Activated T-cell treated with anti-CD3 and anti-CD28 coated beads, Interleukin-2, amount 50 U/mL, for 72 hours (primary cell): ENCODE data around the gene LRMDA. TPM values are rescaled to one million over a fixed set of nuclear protein-coding genes. Genes with fewer than 3 reads are reported as not detected.

Experiments used
- ATAC-seq, 2 donors: fragments of 150-1000 bp; cut with Tn5 transposase; replicated peaks in 1 of 2; 2 replicates each; pipeline ENCODE4 v1.10.0; 2021; ENCODE audit warnings: moderate library complexity in 2 of 2, mild to moderate bottlenecking in 1 of 2
- DNase-seq, 2 donors: peaks; one replicate each; pipeline ENCODE4 v3.0.0; 2021 to 2022; ENCODE audit warnings: mixed read lengths in 1 of 2
- H3K27ac Mint-ChIP-seq: one replicate; pipeline ENCODE4 v1.8.0; 2022; ENCODE audit warnings: mild to moderate bottlenecking, moderate library complexity, mixed read lengths
- H3K27me3 Mint-ChIP-seq: one replicate; pipeline ENCODE4 v1.8.0; 2022; ENCODE audit warnings: low read depth, mixed read lengths
- H3K36me3 Mint-ChIP-seq, 2 donors: one replicate each; pipeline ENCODE4 v1.8.0; 2022; ENCODE audit warnings: mixed read lengths in 2 of 2, mild to moderate bottlenecking in 1 of 2; ENCODE audit not compliant: insufficient read depth in 2 of 2
- H3K4me1 Mint-ChIP-seq: one replicate; pipeline ENCODE4 v1.8.0; 2022; ENCODE audit warnings: low read depth, mixed read lengths
- H3K4me3 Mint-ChIP-seq, 2 donors: one replicate each; pipeline ENCODE4 v1.8.0; 2022; ENCODE audit warnings: mild to moderate bottlenecking in 2 of 2, mixed read lengths in 2 of 2, moderate library complexity in 2 of 2
- H3K9me3 Mint-ChIP-seq, 2 donors: one replicate each; pipeline ENCODE4 v1.8.0; 2022; ENCODE audit warnings: mixed read lengths in 2 of 2
- total RNA-seq, 2 donors: library from RNA; stranded (reverse); gene quantifications; one replicate each; pipeline ENCODE4 v1.2.3, GENCODE V29; 2022

LRMDA gene
- total RNA-seq, 2 donors from 2014 or later: not detected

GRCh38 chr10:75980419-75981002 is 549.1 kb downstream of the LRMDA start:
- no peaks in the 10 kb centered on the region for H3K9me3 Mint-ChIP-seq
- H3K27ac Mint-ChIP-seq: no peak overlapping the region
- no peaks in the 10 kb centered on the region for H3K36me3 Mint-ChIP-seq
- DNase-seq (no peak), ATAC-seq (no peak)
- H3K4me3 Mint-ChIP-seq: no peak overlapping the region
- H3K4me1 Mint-ChIP-seq: no peaks in the 10 kb centered on the region
- H3K27me3 Mint-ChIP-seq: no peaks in the 10 kb centered on the region

- DNase-seq (no peak), ATAC-seq (no peak)
- H3K4me3 Mint-ChIP-seq: no peak overlapping the region
- no peaks in the 10 kb centered on the region for H3K36me3 Mint-ChIP-seq
- no peaks in the 10 kb centered on the region for H3K27me3 Mint-ChIP-seq
- H3K27ac Mint-ChIP-seq: no peak overlapping the region
- no peaks in the 10 kb centered on the region for H3K4me1 Mint-ChIP-seq
- H3K9me3 Mint-ChIP-seq: no peaks in the 10 kb centered on the region
These were observed 551.4 kb downstream of the LRMDA start for GRCh38 chr10:75982611-75983369.

- H3K4me1 Mint-ChIP-seq: no peaks in the 10 kb centered on the region
- H3K27ac Mint-ChIP-seq: no peak overlapping the region
- H3K36me3 Mint-ChIP-seq: no peaks in the 10 kb centered on the region
- no peak overlapping the region for H3K4me3 Mint-ChIP-seq
- ATAC-seq (no peak), DNase-seq (no peak)
- no peaks in the 10 kb centered on the region for H3K27me3 Mint-ChIP-seq
- no peaks in the 10 kb centered on the region for H3K9me3 Mint-ChIP-seq
These were observed 552.6 kb downstream of the LRMDA start for GRCh38 chr10:75984067-75984466.

GRCh38 chr10:75987616-75988015 is 556.2 kb downstream of the LRMDA start:
- no peaks in the 10 kb centered on the region for H3K27me3 Mint-ChIP-seq
- no peaks in the 10 kb centered on the region for H3K9me3 Mint-ChIP-seq
- ATAC-seq: no peak
- H3K27ac Mint-ChIP-seq: no peak overlapping the region
- no peaks in the 10 kb centered on the region for H3K36me3 Mint-ChIP-seq
- no peak overlapping the region for H3K4me3 Mint-ChIP-seq
- H3K4me1 Mint-ChIP-seq: no peaks in the 10 kb centered on the region
- no peak for DNase-seq

GRCh38 chr10:75994357-75995040 is 563.1 kb downstream of the LRMDA start:
- ATAC-seq: no peak
- Mint-ChIP-seq H3K4me1 (no peaks in the 10 kb centered on the region), H3K27me3 (no peaks in the 10 kb centered on the region), H3K9me3 (peaks cover 0 to 1% of the 10 kb centered on the region in 2 donors), H3K4me3 (no peak overlapping the region), H3K27ac (no peak overlapping the region), H3K36me3 (no peaks in the 10 kb centered on the region)
- DNase-seq: no peak

GRCh38 chr10:75995041-75995430 is 563.6 kb downstream of the LRMDA start:
- Mint-ChIP-seq H3K4me1 (no peaks in the 10 kb centered on the region), H3K9me3 (peaks cover 0 to 1% of the 10 kb centered on the region in 2 donors), H3K4me3 (no peak overlapping the region), H3K36me3 (no peaks in the 10 kb centered on the region), H3K27ac (no peak overlapping the region), H3K27me3 (no peaks in the 10 kb centered on the region)
- ATAC-seq: no peak
- no peak for DNase-seq

- no peak overlapping the region for H3K27ac Mint-ChIP-seq
- no peaks in the 10 kb centered on the region for H3K4me1 Mint-ChIP-seq
- DNase-seq: no peak
- H3K27me3 Mint-ChIP-seq: no peaks in the 10 kb centered on the region
- no peak for ATAC-seq
- H3K9me3 Mint-ChIP-seq: peaks cover 0 to 1% of the 10 kb centered on the region in 2 donors
- no peaks in the 10 kb centered on the region for H3K36me3 Mint-ChIP-seq
- no peak overlapping the region for H3K4me3 Mint-ChIP-seq
These were observed 564.3 kb downstream of the LRMDA start for GRCh38 chr10:75995720-75996119.

- no peaks in the 10 kb centered on the region for H3K4me1 Mint-ChIP-seq
- ATAC-seq (no peak), DNase-seq (no peak)
- H3K36me3 Mint-ChIP-seq: no peaks in the 10 kb centered on the region
- no peak overlapping the region for H3K27ac Mint-ChIP-seq
- H3K4me3 Mint-ChIP-seq: no peak overlapping the region
- no peaks in the 10 kb centered on the region for H3K9me3 Mint-ChIP-seq
- no peaks in the 10 kb centered on the region for H3K27me3 Mint-ChIP-seq
These were observed 567.6 kb downstream of the LRMDA start for GRCh38 chr10:75999001-75999400.

- no peak overlapping the region for H3K27ac Mint-ChIP-seq
These were observed 568.2 kb downstream of the LRMDA start for GRCh38 chr10:75999515-76000209.

GRCh38 chr10:76000550-76000949 is 569.1 kb downstream of the LRMDA start:
- no peaks in the 10 kb centered on the region for H3K4me1 Mint-ChIP-seq
- no peaks in the 10 kb centered on the region for H3K9me3 Mint-ChIP-seq
- H3K36me3 Mint-ChIP-seq: no peaks in the 10 kb centered on the region
- ATAC-seq: no peak
- no peak overlapping the region for H3K27ac Mint-ChIP-seq
- no peaks in the 10 kb centered on the region for H3K27me3 Mint-ChIP-seq
- no peak for DNase-seq
- H3K4me3 Mint-ChIP-seq: no peak overlapping the region

More at GRCh38 chr10:75999515-76000209, 568.2 kb downstream of the LRMDA start:
- Mint-ChIP-seq H3K4me1 (no peaks in the 10 kb centered on the region), H3K9me3 (no peaks in the 10 kb centered on the region), H3K4me3 (no peak overlapping the region), H3K36me3 (no peaks in the 10 kb centered on the region), H3K27me3 (no peaks in the 10 kb centered on the region)
- ATAC-seq: no peak
- no peak for DNase-seq

- Mint-ChIP-seq H3K4me1 (no peaks in the 10 kb centered on the region), H3K9me3 (no peaks in the 10 kb centered on the region), H3K27ac (no peak overlapping the region), H3K4me3 (no peak overlapping the region), H3K36me3 (no peaks in the 10 kb centered on the region), H3K27me3 (no peaks in the 10 kb centered on the region)
- ATAC-seq (no peak), DNase-seq (no peak)
These were observed 569.6 kb downstream of the LRMDA start for GRCh38 chr10:76001019-76001418.

- Mint-ChIP-seq H3K27me3 (no peaks in the 10 kb centered on the region), H3K4me1 (no peaks in the 10 kb centered on the region), H3K27ac (no peak overlapping the region), H3K9me3 (no peaks in the 10 kb centered on the region), H3K36me3 (no peaks in the 10 kb centered on the region), H3K4me3 (no peak overlapping the region)
- DNase-seq (no peak), ATAC-seq (no peak)
These were observed 570.0 kb downstream of the LRMDA start for GRCh38 chr10:76001461-76001860.

GRCh38 chr10:76002262-76002854 is 570.9 kb downstream of the LRMDA start:
- no peaks in the 10 kb centered on the region for H3K9me3 Mint-ChIP-seq
- no peaks in the 10 kb centered on the region for H3K4me1 Mint-ChIP-seq
- H3K27ac Mint-ChIP-seq: no peak overlapping the region
- H3K27me3 Mint-ChIP-seq: no peaks in the 10 kb centered on the region
- no peaks in the 10 kb centered on the region for H3K36me3 Mint-ChIP-seq
- H3K4me3 Mint-ChIP-seq: no peak overlapping the region
- no peak for ATAC-seq
- no peak for DNase-seq
